GM18873 (cell line): ENCODE data around the gene KLF7.

ENCODE experiments used
- ATAC-seq: cut with Tn5 transposase; IDR thresholded peaks from one replicate; pipeline ENCODE4 v1.9.1; 2021; ENCODE audit warnings: mild to moderate bottlenecking, moderate library complexity, moderate number of reproducible peaks; ENCODE audit not compliant: unreplicated experiment, low FRiP score

The KLF7 gene

GRCh38 chr2:207150284-207150683 is 15.5 kb downstream of the KLF7 start:
- ATAC-seq, result no peak

GRCh38 chr2:207149249-207150213 is 16.2 kb downstream of the KLF7 start:
- ATAC-seq, result peak; percentile 88

- ATAC-seq, result no peak
Observed at GRCh38 chr2:207148020-207148419, 17.7 kb downstream of the KLF7 start.

GRCh38 chr2:207144173-207144785 is 21.5 kb downstream of the KLF7 start:
- no peak for ATAC-seq

- no peak for ATAC-seq
Observed at GRCh38 chr2:207143215-207144172, 22.3 kb downstream of the KLF7 start.

- peak; percentile 45 for ATAC-seq
Observed at GRCh38 chr2:207142461-207142860, 23.3 kb downstream of the KLF7 start.

- ATAC-seq, result no peak
Observed at GRCh38 chr2:207141386-207141785, 24.4 kb downstream of the KLF7 start.

- no peak for ATAC-seq
Observed at GRCh38 chr2:207140265-207140664, 25.5 kb downstream of the KLF7 start.

- no peak for ATAC-seq
Observed at GRCh38 chr2:207139552-207139951, 26.2 kb downstream of the KLF7 start.

- ATAC-seq, result no peak
Observed at GRCh38 chr2:207138627-207139297, 27.0 kb downstream of the KLF7 start.

- ATAC-seq, result no peak
Observed at GRCh38 chr2:207137596-207138337, 28.0 kb downstream of the KLF7 start.

- no peak for ATAC-seq
Observed at GRCh38 chr2:207136874-207137273, 28.9 kb downstream of the KLF7 start.

GRCh38 chr2:207135801-207136457 is 29.8 kb downstream of the KLF7 start:
- no peak for ATAC-seq

GRCh38 chr2:207135340-207135739 is 30.4 kb downstream of the KLF7 start:
- ATAC-seq, result no peak

GRCh38 chr2:207133820-207134519 is 31.8 kb downstream of the KLF7 start:
- no peak for ATAC-seq

- no peak for ATAC-seq
Observed at GRCh38 chr2:207133458-207133819, 32.3 kb downstream of the KLF7 start.

- no peak for ATAC-seq
Observed at GRCh38 chr2:207132019-207132418, 33.7 kb downstream of the KLF7 start.

GRCh38 chr2:207131594-207131993 is 34.2 kb downstream of the KLF7 start:
- ATAC-seq, result no peak
